ENCODE data around the gene DCAF15.
"Not testable (repeated sequence)": the region's sequence is repeated elsewhere in the genome, so short reads cannot be mapped to it uniquely, and the experiment has no call there.

The DCAF15 gene

GRCh38 chr19:13956365-13956744 is 4.0 kb downstream of the DCAF15 start:
- intact Hi-C loops (cut with DNase I) = loop anchor here (10.0 kb wide), 1 partner anchor 48 kb away; the partner anchor contains the start of gene RFX1
- no peak for DNase-seq

GRCh38 chr19:13957051-13957450 is 4.7 kb downstream of the DCAF15 start:
- DNase-seq = no peak
- intact Hi-C loops (cut with DNase I) = loop anchor here (10.0 kb wide), 1 partner anchor 48 kb away; the partner anchor contains the start of gene RFX1

GRCh38 chr19:13958043-13958442 is 5.7 kb downstream of the DCAF15 start:
- intact Hi-C loops (cut with DNase I) = loop anchor here (10.0 kb wide), 1 partner anchor 47 kb away; the partner anchor contains the start of gene RFX1
- DNase-seq = no peak

- no peak for DNase-seq
- intact Hi-C loops (cut with DNase I) = loop anchor here (10.0 kb wide), 1 partner anchor 45 kb away; the partner anchor contains the start of gene RFX1
These were observed 7.0 kb downstream of the DCAF15 start for GRCh38 chr19:13959141-13959961.

GRCh38 chr19:13959962-13960862 is 7.9 kb downstream of the DCAF15 start:
- no peak for DNase-seq
- intact Hi-C loops (cut with DNase I) = loop anchor here (10.0 kb wide), 1 partner anchor 45 kb away; the partner anchor contains the start of gene RFX1

- intact Hi-C loops (cut with DNase I) = no loop called here
- DNase-seq = no peak
These were observed 8.8 kb downstream of the DCAF15 start for GRCh38 chr19:13960863-13961784.

GRCh38 chr19:13961826-13962698 is 9.8 kb downstream of the DCAF15 start:
- no peak for DNase-seq

GRCh38 chr19:13962699-13963602 is 10.6 kb downstream of the DCAF15 start:
- intact Hi-C loops (cut with DNase I) = no loop called here
- DNase-seq = no peak

More at GRCh38 chr19:13961826-13962698, 9.8 kb downstream of the DCAF15 start:
- intact Hi-C loops (cut with DNase I) = no loop called here

GRCh38 chr19:13963603-13964105 is 11.3 kb downstream of the DCAF15 start:
- intact Hi-C loops (cut with DNase I) = no loop called here

GRCh38 chr19:13964776-13965175 is 12.5 kb downstream of the DCAF15 start:
- DNase-seq = no peak
- intact Hi-C loops (cut with DNase I) = no loop called here

More at GRCh38 chr19:13963603-13964105, 11.3 kb downstream of the DCAF15 start:
- DNase-seq = no peak

GRCh38 chr19:13965377-13965896 is 13.1 kb downstream of the DCAF15 start:
- no peak for DNase-seq
- intact Hi-C loops (cut with DNase I) = no loop called here

- DNase-seq = no peak
- intact Hi-C loops (cut with DNase I) = no loop called here
These were observed 13.8 kb downstream of the DCAF15 start for GRCh38 chr19:13965926-13966683.

GRCh38 chr19:13966684-13967128 is 14.4 kb downstream of the DCAF15 start:
- intact Hi-C loops (cut with DNase I) = no loop called here
- no peak for DNase-seq

- DNase-seq; intact Hi-C loops (cut with DNase I): not testable (repeated sequence)
These were observed 14.9 kb downstream of the DCAF15 start for GRCh38 chr19:13967206-13967605.

GRCh38 chr19:13968383-13968935 is 16.1 kb downstream of the DCAF15 start:
- intact Hi-C loops (cut with DNase I) = no loop called here
- DNase-seq = no peak
